CD4-positive, alpha-beta T cell treated with Interleukin-2 at 100 ng/mL for 4 hours (primary cell): ENCODE results near the gene SP1.
"Not testable (repeated sequence)": the region's sequence is repeated elsewhere in the genome, so short reads cannot be mapped to it uniquely, and the experiment has no call there.

Source experiments
- DNase-seq: peaks from one replicate; pipeline ENCODE4 v3.0.0-alpha.2; 2020; ENCODE audit warnings: low spot score

The SP1 gene

DNA sequence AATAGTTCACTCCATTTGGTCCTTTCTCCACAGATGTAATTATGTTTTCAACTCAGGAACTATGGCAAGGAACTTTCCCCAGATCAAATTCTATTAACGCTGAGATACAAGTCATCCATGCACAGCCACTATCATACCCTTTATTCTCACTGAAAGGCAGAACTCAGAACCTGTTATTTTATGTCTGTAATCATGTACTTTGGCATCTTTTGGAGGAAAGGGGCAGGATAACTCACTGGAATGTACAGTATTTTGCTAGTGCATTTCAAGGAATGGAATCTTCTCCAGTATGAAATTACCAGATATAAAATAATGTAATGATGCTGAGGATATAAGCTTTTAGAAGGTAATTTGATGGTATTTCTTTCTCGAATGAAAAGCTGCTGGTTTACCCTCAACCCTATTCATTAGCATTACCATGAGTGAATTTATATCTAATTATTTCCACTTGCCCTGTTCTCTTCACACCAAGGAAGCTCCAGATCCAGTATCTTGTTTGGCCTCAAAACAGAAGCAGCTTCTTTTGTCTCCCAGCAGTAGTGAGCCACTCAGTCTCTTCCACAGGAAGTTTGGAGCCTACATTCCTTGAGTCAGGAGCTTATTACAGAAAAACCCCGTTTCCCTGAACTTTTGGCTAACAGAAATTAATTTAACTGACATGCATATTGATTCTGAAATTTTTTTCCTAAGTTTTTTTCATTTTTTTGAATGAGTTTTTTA is 33.7 kb downstream of the SP1 start:
- no peak for DNase-seq

DNA sequence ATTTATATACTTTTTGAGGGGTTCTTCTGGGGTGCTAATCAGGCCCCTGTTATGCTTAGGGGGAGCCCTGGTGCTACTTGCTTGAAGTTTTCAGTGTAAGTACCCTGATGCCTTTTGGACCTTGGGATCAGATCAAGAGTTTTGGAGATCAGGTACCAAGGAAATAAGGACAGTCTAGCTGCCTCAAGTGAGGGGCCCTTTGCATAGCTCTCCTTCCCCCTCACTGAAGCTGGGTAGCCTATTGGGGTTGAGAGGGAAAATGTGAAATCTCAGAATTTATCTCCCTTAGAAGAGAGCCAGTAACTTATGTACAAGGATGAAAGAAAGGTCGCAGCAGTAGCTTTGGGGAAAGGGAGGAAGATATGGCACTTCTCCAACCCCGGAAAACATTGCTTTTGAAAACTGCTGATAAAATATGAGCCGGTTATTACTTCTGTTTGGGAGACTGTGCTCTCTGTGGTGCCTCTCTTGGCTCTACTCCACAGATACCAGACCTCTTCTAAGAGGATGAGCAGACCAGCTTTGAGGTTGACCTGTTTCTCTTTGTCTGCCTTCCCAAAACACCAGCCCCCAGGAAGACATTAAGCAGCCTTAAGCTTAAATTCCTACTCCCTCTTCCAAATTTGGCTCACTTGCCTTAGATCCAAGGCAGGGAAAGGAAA is 34.9 kb downstream of the SP1 start:
- no peak for DNase-seq

DNA sequence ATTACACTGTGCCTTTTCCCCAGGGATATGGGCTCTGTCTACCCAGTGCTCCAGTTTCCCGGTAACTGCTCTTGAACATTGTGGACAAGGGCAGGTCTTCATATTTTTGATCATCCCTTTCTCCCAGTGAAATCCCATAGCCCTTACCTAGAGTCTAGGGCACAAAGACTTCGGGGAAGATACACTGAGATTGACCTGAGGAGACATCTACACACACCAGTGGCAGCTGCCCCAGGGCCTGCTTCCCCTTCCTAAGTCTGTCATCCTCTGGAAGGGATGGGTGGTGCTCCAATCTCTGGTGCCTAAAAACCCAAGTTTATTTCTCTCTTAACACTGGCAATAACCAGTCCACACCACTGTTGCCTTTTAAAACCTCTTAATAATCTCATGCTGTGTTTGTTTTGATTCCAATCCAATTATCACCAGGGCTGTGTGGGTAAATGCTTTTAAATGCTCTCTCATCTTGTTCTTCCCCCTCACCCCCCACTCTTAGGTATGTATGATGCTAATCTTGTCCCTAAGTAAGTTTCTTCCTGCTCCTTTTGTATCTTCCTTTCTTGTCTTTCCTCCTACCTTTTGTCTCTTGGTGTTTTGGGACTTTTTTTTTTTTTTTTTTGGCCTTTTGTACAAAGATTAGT is 35.9 kb downstream of the SP1 start:
- not testable (repeated sequence) for DNase-seq

DNA sequence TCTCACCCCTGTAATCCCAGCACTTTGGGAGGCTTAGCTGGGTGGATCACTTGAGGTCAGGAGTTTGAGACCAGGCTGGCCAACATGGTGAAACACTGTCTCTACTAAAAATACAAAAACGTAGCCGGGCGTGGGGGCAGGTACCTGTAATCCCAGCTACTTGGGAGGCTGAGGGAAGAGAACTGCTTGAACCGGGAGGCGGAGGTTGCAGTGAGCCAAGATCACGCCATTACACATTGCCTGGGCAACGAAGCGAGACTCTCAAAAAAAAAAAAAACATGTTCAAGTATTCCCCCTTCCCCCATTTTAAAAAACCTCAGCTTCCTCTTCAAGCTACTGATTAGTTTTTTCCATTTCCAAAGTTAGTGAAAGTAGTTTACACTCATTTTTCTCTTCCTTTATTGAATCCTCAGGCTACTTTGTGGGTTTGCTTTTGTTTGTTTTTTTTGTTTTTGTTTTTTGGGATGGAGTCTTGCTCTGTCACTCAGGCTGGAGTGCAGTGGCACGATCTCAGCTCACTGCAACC is 37.4 kb downstream of the SP1 start:
- DNase-seq: not testable (repeated sequence)

DNA sequence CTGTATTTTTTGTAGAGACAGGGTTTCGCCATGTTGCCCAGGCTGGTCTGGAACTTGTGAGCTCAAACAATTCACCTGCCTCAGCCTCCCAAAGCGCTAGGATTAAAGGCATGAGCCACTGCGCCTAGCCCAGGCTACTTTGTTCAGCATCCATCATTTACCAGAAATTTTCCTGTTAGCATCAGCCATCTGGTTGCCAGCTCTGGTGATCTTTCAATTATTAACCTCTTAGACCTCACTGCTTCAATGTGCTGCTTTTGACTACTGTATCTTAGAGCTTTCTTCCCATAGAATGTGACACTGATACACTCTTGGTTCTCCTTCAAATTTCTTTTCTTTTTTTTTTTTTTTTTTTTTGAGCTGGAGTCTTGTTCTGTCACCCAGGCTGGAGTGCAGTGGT is 38.2 kb downstream of the SP1 start:
- no peak for DNase-seq

DNA sequence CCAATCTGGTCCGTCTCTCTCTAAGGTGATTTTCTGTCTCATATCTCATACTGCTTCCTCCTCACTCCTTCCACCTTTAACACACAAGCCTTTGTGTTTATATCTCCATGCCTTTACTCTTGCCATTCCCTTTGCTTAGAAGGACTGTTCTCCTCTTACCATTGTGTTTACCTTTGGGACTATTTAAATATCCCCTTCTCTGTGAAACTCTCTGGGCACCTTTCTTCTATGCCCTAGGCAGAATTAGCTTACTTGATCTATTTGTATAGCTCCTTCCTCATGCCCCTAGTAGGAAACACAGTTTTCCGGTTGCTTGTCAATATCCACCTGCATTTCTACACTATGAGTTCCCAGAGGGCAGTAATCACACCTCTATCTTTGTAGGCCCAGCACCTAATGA is 39.8 kb downstream of the SP1 start:
- no peak for DNase-seq

DNA sequence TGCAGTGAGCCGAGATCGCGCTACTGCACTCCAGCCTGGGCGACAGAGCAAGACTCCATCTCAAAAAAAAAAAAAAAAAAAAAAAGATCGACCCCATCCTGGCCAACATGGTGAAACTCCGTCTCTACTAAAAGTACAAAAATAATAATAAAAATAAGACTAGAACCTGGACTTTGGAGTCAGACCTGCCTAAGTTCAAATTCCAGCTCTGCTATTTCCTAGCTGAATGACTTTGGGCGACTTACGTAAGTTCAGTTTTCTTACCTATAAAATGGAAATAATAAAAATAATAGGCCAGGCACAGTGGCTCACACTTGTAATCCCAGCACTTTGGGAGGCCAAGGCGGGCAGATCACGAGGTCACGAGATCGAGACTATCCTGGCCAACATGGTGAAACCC is 42.3 kb downstream of the SP1 start:
- not testable (repeated sequence) for DNase-seq

DNA sequence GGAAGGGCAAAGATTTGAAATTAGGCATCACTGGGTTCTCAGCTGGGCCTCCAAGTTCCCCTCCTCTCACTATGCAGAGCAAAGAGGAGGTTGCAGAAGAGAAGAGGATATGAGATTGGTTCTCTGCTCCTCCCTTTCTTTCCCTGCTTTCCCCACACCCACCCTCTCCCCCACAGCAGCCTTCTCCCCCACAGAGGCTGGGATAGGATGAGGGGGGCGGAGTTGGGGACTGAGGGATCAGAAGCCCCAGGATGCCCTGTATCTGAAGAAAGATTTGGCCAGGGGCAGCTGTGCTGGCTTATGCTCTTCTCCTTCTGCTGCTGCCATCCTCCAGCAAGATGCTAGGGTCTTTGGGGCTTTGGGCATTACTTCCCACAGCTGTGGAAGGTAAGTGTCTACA is 43.6 kb downstream of the SP1 start, which contains the start of gene AMHR2:
Gene AMHR2 (plus strand): TSS at position 259 of the 400 bp plus-strand sequence. CDS start 80 bp downstream, at position 339.
- DNase-seq: no peak

DNA sequence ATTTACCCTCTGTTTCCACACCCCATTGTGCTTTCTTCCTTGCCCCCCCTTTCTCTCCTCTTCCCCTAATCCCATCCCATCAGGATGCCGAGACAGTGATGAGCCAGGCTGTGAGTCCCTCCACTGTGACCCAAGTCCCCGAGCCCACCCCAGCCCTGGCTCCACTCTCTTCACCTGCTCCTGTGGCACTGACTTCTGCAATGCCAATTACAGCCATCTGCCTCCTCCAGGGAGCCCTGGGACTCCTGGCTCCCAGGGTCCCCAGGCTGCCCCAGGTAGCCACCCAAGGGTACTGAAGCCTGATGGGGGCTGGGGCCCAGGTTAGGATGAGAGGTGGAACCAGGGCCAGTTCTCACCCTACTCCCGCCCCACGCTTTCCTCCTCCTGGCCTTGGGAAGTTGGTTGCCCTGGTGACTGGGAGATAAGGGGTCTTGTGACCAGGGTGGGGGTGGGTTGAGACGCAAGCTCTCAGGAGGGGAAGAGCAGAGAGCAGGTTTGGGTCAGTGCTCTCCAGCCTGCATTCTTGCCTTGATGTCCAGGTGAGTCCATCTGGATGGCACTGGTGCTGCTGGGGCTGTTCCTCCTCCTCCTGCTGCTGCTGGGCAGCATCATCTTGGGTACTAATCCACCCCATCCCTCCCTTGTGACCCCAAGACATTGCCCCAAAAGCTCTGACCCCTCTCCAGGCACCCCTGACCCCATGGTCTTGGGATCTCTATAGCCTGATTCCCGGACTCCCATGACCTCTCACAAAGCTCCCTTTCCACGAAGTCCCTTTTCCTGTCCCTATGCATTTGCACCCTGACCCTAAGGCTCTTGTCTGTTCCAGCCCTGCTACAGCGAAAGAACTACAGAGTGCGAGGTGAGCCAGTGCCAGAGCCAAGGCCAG is 44.9 kb downstream of the SP1 start:
- no peak for DNase-seq

DNA sequence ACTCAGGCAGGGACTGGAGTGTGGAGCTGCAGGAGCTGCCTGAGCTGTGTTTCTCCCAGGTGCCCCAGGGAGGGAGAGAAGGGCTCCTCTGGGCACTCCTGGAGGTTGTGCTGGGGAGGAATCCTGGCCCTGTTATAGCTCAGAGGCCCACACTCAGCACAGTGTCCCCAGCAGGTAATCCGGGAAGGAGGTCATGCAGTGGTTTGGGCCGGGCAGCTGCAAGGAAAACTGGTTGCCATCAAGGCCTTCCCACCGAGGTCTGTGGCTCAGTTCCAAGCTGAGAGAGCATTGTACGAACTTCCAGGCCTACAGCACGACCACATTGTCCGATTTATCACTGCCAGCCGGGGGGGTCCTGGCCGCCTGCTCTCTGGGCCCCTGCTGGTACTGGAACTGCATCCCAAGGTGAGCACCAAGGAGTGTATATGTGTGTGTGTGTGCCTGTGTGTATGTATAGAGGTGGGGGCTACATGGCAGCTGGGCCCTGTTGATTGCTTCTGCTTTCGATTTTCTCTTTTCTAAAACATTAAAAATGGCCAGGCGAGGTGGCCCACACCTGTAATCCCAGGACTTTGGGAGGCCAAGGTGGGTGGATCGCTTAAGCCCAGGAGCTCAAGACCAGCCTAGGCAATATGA is 45.7 kb downstream of the SP1 start:
- DNase-seq: no peak

DNA sequence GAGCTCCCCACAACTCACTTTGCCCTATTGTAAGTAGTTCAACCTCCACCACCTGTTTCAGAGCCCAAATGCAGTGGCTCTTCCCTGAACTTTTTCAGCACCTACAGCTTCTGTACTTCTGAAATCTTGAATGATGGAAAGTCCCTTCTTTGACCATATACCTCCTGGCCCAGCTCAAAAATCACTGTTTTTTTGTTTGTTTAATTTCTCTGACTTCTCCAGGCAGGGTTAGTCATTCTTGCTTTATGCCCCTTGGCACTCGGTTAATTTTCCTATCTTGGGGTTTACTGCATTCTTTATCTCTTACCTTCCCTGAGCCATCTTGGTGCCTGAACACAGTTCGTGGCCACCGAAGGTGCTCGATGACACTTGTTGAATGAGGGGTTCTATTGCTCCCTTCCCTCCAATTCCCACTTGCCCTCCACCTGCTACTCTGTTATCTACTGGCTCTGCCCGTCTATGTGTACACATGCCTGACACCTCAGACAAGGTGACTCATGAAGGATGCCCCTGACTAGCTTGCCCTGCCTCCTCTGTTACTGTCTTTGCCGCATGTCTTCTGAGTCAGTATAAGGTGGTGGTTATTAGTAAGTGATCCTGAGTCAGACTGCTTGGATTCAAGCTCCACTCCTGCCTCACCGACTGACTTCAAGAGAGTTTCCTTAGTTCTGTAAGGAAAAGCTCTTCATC is 48.1 kb downstream of the SP1 start:
- DNase-seq: peak; percentile 46

DNA sequence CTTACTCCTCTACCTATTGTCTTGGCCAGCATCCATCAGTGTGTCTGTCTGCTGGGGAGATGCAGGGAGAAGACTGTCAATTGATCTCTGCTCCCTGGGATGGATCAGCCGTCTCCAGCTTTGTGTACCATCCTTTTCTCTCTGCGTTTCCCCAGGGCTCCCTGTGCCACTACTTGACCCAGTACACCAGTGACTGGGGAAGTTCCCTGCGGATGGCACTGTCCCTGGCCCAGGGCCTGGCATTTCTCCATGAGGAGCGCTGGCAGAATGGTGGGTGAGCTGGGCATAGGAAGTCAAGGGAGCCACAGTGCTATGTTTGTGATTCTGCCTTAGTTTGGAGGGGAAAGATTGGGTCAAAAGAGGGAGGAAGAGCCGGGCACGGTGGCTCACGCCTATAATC is 48.8 kb downstream of the SP1 start:
- DNase-seq: no peak

DNA sequence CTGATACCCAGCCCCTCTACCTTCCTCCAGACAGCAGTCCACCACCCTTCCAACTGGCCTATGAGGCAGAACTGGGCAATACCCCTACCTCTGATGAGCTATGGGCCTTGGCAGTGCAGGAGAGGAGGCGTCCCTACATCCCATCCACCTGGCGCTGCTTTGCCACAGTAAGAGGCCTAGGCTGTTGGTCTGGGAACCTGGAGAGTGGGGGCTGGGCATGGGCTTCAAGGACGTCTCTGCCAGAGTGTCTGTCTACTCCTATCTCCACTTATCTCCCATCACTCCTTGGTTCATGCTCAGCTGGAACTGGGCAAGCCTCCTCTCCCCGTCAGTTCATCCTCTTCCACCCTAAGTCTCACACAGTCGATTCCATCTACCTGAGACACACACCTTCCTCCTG is 50.1 kb downstream of the SP1 start:
- DNase-seq: no peak

DNA sequence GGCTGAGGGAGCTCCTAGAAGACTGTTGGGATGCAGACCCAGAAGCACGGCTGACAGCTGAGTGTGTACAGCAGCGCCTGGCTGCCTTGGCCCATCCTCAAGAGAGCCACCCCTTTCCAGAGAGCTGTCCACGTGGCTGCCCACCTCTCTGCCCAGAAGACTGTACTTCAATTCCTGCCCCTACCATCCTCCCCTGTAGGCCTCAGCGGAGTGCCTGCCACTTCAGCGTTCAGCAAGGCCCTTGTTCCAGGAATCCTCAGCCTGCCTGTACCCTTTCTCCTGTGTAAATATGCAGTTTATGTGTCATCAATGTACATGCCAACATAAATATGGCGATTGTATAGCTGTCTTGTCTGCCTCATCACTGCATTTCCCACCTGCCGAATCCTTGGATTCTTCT is 51.2 kb downstream of the SP1 start:
- DNase-seq: no peak

DNA sequence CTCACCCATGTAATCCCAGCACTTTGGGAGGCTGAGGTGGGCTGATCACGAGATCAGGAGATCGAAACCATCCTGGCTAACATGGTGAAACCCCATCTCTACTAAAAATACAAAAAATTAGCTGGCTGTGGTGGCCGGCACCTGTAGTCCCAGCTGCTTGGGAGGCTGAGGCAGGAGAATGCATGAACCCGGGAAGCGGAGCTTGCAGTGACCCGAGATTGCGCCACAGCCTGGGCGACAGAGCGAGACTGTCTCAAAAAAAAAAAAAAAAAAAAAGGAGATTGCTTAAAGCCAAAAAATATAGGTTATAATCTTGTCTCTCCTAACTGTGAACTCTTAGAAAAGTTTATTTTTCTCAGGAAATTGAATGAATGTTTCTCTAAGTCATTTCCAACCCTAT is 55.4 kb downstream of the SP1 start:
- not testable (repeated sequence) for DNase-seq

DNA sequence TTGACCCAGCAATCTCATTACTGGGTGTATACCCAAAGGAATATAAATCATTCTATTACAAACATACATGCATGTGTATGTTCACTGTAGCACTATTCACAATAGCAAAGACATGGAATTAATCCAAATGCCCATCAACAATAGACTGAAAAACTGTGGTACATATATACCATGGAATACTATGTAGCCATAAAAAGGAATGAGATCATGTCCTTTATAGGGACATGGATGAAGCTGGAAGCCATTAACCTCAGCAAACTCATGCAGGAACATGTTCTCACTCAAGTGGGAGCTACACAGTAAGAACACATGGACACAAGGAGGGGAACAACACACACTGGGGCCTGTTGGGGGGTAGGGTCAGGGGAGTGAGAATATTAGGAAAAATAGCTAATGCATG is 59.6 kb downstream of the SP1 start:
- DNase-seq: not testable (repeated sequence)

DNA sequence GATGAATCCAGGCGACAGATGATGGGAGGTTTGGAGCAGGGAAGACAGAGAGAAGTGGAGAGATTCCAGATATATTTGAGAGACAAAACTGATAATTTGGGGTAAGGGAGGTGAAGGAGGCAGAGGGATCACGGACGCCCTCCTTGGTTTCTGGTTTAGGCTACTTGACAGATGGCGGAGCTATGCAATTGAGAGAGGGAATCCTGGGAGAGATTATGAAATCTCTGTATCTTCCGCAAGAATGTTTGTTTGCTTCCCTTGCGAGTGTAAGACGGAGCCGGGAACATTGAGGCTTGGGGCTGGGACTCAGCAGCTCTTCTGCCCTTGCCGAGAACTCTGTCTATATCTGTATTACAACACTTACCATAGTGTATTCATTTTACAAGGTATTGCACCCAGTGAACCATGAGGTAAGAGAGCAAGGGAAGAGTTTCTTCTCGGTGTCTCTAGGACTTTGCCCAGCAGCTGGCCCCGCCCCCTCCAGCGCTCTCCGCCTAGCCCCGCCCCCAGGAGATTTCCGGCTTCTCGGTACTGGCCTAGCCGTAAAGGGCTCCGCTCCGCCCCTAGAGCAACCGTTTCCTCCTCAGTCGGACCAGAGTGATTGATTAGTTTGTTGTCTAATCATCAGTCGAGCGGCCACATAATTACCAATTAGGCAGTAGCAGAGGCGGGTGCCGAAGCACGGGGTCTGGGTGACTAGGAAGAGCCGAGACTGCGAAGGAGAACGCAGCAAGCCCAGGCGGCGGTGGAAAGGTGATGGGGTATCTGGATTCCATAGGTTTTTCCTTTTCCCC is 61.3 kb downstream of the SP1 start, which contains the start of gene PRR13:
Gene PRR13 (plus strand): TSS at position 695 of the 794 bp plus-strand sequence. CDS start 981 bp downstream, outside the sequence.
- peak; percentile 100 for DNase-seq

DNA sequence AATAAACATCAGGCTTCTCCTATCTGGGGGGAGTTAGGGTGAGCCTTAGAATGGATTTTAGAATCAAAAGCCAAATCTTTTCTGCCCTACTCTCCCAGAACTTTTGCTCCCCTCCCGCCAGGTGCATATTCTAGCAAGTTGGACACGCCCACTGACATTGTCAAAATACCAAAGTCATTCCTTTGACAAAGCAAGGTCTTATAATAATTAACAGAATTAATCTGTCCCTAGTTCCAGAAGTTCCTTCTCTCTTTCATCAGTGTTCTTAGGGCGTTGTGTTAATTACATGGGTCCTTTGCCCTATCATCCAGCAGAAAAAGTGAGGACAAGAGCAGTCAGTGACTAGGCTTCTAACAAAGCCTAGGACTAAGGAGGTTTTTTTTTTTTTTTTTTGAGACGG is 64.0 kb downstream of the SP1 start:
- DNase-seq: no peak

DNA sequence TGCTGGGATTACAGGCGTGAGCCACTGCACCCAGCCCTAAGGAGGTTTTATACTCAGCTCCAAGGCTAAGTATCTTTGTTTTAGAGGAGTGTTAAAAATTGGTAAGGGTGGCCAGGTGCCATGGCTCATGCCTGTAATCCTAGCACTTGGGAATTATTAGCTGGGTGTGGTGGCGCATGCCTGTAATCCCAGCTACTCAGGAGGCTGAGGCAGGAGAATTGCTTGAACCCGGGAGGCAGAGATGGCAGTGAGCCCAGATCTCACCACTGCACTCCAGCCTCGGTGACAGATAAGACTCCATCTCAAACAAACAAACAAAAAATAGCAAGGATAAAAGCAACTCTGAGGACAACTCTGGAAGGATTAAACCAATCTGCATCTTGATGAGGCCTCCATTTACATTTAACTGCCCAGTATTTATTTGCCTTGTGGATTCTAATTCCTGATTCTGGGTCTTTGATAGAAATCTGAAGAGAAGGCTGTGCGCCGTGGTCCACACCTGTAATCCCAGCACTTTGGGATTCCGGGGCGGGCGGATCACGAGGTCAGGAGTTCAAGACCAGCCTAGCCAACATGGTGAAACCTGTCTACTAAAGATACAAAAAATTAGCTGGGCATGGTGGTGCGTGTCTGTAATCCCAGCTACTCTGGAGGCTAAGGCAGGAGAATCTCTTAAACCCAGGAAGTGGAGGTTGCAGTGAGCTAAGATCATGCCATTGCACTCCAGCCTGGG is 64.8 kb downstream of the SP1 start:
- not testable (repeated sequence) for DNase-seq
